HCT116 (cell line): Measurements from ENCODE around the gene GP1BB. TPM values are rescaled to one million over a fixed set of nuclear protein-coding genes. Genes with fewer than 3 reads are reported as not detected.
A peak's percentile ranks its signal among the peaks of the same experiment; 100 is the strongest.

ENCODE experiments used
- ATAC-seq: fragments of 200-7000 bp; cut with Tn5 transposase; 2 replicates; pipeline ENCODE4 v1.9.1; 2020; ENCODE audit warnings: mild to moderate bottlenecking, moderate library complexity
- BruUV-seq: library from RNA; stranded (reverse); fragments of 400-500 nt; replicated peaks from 2 replicates; lab custom pipeline; 2021; lab: Mats Ljungman, UMichigan
- CTCF ChIA-PET: fragments of 300-600 bp; sonication (Branson Sonifier 250); formaldehyde crosslinking; loops from one replicate; lab custom pipeline; 2021; ENCODE audit warnings: antibody characterized with exemption; lab: Charles Lee
- POLR2A ChIA-PET: fragments of 300-600, 350-600 bp; sonication (Branson Sonifier 250); formaldehyde crosslinking; loops from one replicate; lab custom pipeline; 2021; ENCODE audit warnings: antibody characterized with exemption; lab: Charles Lee
- RAD21 ChIA-PET, 2 experiments: fragments of 300-600 bp; sonication (Branson Sonifier 250); formaldehyde crosslinking; loops; one replicate each; lab custom pipeline; 2023; ENCODE audit warnings: low total read pairs in 2 of 2; ENCODE audit not compliant: uncharacterized antibody in 2 of 2, unreplicated experiment in 2 of 2, low non-redundant PET in 1 of 2; lab: Charles Lee
- DNase-seq: peaks from one replicate; pipeline ENCODE4 v3.0.0-alpha.2; 2010; ENCODE audit warnings: low read depth, low spot score
- H2AFZ ChIP-seq: fragments of 200-600 bp; shearing (Covaris generic), sonication (generic); 2 replicates; pipeline ENCODE4 v1.6.1; 2017; ENCODE audit warnings: low read depth, mixed run types, mixed read lengths, antibody characterized with exemption, low read length; ENCODE audit not compliant: poor library complexity, severe bottlenecking
- H3K27ac ChIP-seq: 2 replicates; pipeline ENCODE4 v1.5.1; 2012; ENCODE audit warnings: low read depth, low read length
- H3K27me3 ChIP-seq: fragments of 200-600 bp; sonication (generic); 2 replicates; pipeline ENCODE4 v1.6.1; 2016; ENCODE audit warnings: mixed run types, low read length, mixed read lengths; ENCODE audit not compliant: insufficient read depth
- H3K36me3 ChIP-seq, 2 experiments: fragments of 200-500 bp in 1 of 2; fragments of 200-600 bp in 1 of 2; sonication (Bioruptor generic) in 1 of 2; sonication (generic) in 1 of 2; 2 replicates each; pipeline versions ENCODE4 v1.5.1 to v1.6.1; 2014 to 2016; ENCODE audit warnings: low read length in 2 of 2, inconsistent platforms in 1 of 2, mixed read lengths in 1 of 2, mixed run types in 1 of 2; ENCODE audit not compliant: insufficient read depth in 2 of 2, control insufficient read depth in 1 of 2
- H3K4me1 ChIP-seq, 2 experiments: fragments of 200-600 bp in 1 of 2; sonication (generic) in 1 of 2; 2 replicates each; pipeline versions ENCODE4 v1.5.1 to v1.6.1; 2012 to 2017; ENCODE audit warnings: low read length in 2 of 2, inconsistent platforms in 1 of 2, mild to moderate bottlenecking in 1 of 2, mixed read lengths in 1 of 2, mixed run types in 1 of 2, moderate library complexity in 1 of 2; ENCODE audit not compliant: insufficient read depth in 2 of 2, control insufficient read depth in 1 of 2
- H3K4me2 ChIP-seq: fragments of 200-600 bp; sonication (generic); 2 replicates; pipeline ENCODE4 v1.6.1; 2017; ENCODE audit warnings: mixed run types, low read length, mixed read lengths
- H3K4me3 ChIP-seq, 2 experiments: fragments of 200-600 bp in 1 of 2; sonication (generic) in 1 of 2; replicated peaks in 1 of 2; 2 replicates each; pipeline ENCODE4 v1.5.1; 2011 to 2016; ENCODE audit warnings: low read length in 2 of 2, control low read depth in 1 of 2, low read depth in 1 of 2, mild to moderate bottlenecking in 1 of 2, mixed read lengths in 1 of 2, mixed run types in 1 of 2
- H3K79me2 ChIP-seq: fragments of 200-600 bp; sonication (generic); 2 replicates; pipeline ENCODE4 v1.6.1; 2017; ENCODE audit warnings: mild to moderate bottlenecking, mixed run types, low read length, moderate library complexity, mixed read lengths; ENCODE audit not compliant: insufficient read depth
- H3K9ac ChIP-seq: fragments of 200-600 bp; sonication (generic); 2 replicates; pipeline ENCODE4 v1.6.1; 2016; ENCODE audit warnings: low read length, mixed read lengths
- H3K9me2 ChIP-seq: fragments of 200-600 bp; sonication (generic), shearing (Covaris generic); 2 replicates; pipeline ENCODE4 v1.6.1; 2017; ENCODE audit warnings: mixed run types, mild to moderate bottlenecking, moderate library complexity; ENCODE audit not compliant: insufficient read depth
- H3K9me3 ChIP-seq, 2 experiments: fragments of 200-500 bp in 1 of 2; fragments of 200-600 bp in 1 of 2; sonication (Bioruptor generic) in 1 of 2; sonication (generic) in 1 of 2; 2 replicates each; pipeline ENCODE4 v1.6.1; 2014 to 2017; ENCODE audit warnings: low read length in 2 of 2, mixed read lengths in 2 of 2, inconsistent platforms in 1 of 2, low read depth in 1 of 2, mild to moderate bottlenecking in 1 of 2, mixed run types in 1 of 2, moderate library complexity in 1 of 2; ENCODE audit not compliant: control insufficient read depth in 1 of 2, insufficient read depth in 1 of 2
- H4K20me1 ChIP-seq: fragments of 200-600 bp; sonication (generic), shearing (Covaris generic); 2 replicates; pipeline ENCODE4 v1.6.1; 2017; ENCODE audit warnings: mixed run types, mild to moderate bottlenecking, moderate library complexity; ENCODE audit not compliant: insufficient read depth
- CBX3 ChIP-seq: IDR thresholded peaks from 2 replicates; pipeline ENCODE4 v1.6.1; 2012; ENCODE audit warnings: low read depth
- CTCF ChIP-seq, 3 experiments: fragments of 200-600 bp in 1 of 3; sonication (generic) in 1 of 3; IDR thresholded peaks in 2 of 3; conservative IDR thresholded peaks in 1 of 3; 2 replicates each; pipeline ENCODE4 v1.5.1; 2012 to 2017; ENCODE audit warnings: low read depth in 2 of 3, low read length in 2 of 3, antibody characterized with exemption in 1 of 3, borderline replicate concordance in 1 of 3, control low read depth in 1 of 3, mild to moderate bottlenecking in 1 of 3, mixed read lengths in 1 of 3, mixed run types in 1 of 3, moderate library complexity in 1 of 3; ENCODE audit not compliant: insufficient read depth in 1 of 3
- EZH2 ChIP-seq: fragments of 200-600 bp; sonication (generic); IDR thresholded peaks from 2 replicates; pipeline ENCODE4 v1.6.1; 2017; ENCODE audit warnings: antibody characterized with exemption, mixed run types
- EZH2phosphoT487 ChIP-seq: fragments of 200-600 bp; IDR thresholded peaks from 2 replicates; pipeline ENCODE4 v1.6.1; 2018; ENCODE audit warnings: antibody characterized with exemption, borderline replicate concordance
- MAX ChIP-seq: IDR thresholded peaks from 2 replicates; pipeline ENCODE4 v1.6.1; 2012
- POLR2A ChIP-seq: IDR thresholded peaks from 2 replicates; pipeline ENCODE4 v1.7.0; 2011; ENCODE audit warnings: borderline replicate concordance; ENCODE audit not compliant: insufficient read depth, insufficient read length; ENCODE audit errors: extremely low read depth
- REST ChIP-seq: IDR thresholded peaks from 2 replicates; pipeline ENCODE4 v1.6.1; 2012; ENCODE audit warnings: low read depth
- SIN3A ChIP-seq: IDR thresholded peaks from 2 replicates; pipeline ENCODE4 v1.6.1; 2012; ENCODE audit warnings: low read depth
- SP1 ChIP-seq: IDR thresholded peaks from 2 replicates; pipeline ENCODE4 v1.6.1; 2012; ENCODE audit warnings: low read depth
- SRF ChIP-seq: IDR thresholded peaks from 2 replicates; pipeline ENCODE4 v1.6.1; 2012; ENCODE audit warnings: low read depth
- TCF7L2 ChIP-seq: IDR thresholded peaks from 2 replicates; pipeline ENCODE4 v1.7.0; 2011; ENCODE audit warnings: borderline replicate concordance, inconsistent platforms; ENCODE audit not compliant: insufficient read depth, insufficient read length; ENCODE audit errors: extremely low read depth
- YY1 ChIP-seq: IDR thresholded peaks from 2 replicates; pipeline ENCODE4 v1.6.1; 2011; ENCODE audit warnings: low read length, low read depth, moderate library complexity, mild to moderate bottlenecking; ENCODE audit not compliant: insufficient replicate concordance; ENCODE audit errors: extremely low read depth
- ZFX ChIP-seq: fragments of 450-650 bp; IDR thresholded peaks from 2 replicates; pipeline ENCODE4 v1.6.1; 2017
- intact Hi-C: fragments of 100-400 bp; cut with micrococcal nuclease; formaldehyde crosslinking; loops from 2 replicates; pipeline ENCODE4 v1.10.0; 2022
- total RNA-seq: library from RNA; stranded (reverse); gene quantifications from one replicate; pipeline ENCODE4 v1.2.1, GENCODE V29; 2021; ENCODE audit not compliant: unreplicated experiment

The GP1BB gene
- total RNA-seq, 1 experiment from 2014 or later, result 4.8 TPM

GRCh38 chr22:19718456-19719049, 4.8 kb upstream of the GP1BB start:
- ATAC-seq, result no peak
- ChIA-PET POLR2A (no interaction called here), CTCF (interaction anchor here (0.7 kb wide), 1 partner anchor 12 kb away, joined by 3 read pairs; no protein-coding TSS in a partner anchor), RAD21 (no interaction called here)
- Histone ChIP-seq H3K4me2 (peak overlapping the region; percentile 73), H3K4me3 (peak overlapping the region; percentile 20 to 52; a peak in 3 of 4 replicates), H3K27me3 (no peaks in the 10 kb centered on the region), H3K4me1 (peaks cover 17 to 40% of the 10 kb centered on the region in 2 experiments), H3K27ac (peak overlapping the region; percentile 84; the same call in 1 of the 2 replicates), H4K20me1 (no peaks in the 10 kb centered on the region), H3K9me2 (no peaks in the 10 kb centered on the region), H3K9ac (peak overlapping the region; percentile 46), H3K79me2 (no peaks in the 10 kb centered on the region), H2AFZ (no peak overlapping the region), H3K9me3 (no peaks in the 10 kb centered on the region), H3K36me3 (no peaks in the 10 kb centered on the region; a peak in 1 of 4 replicates)
- no TSS peak for BruUV-seq
- no peak for TF ChIP-seq MAX
- TF ChIP-seq ZFX, result peak; percentile 46; the same call in 1 of the 2 replicates
- intact Hi-C loops, result loop anchor here (1.0 to 10.0 kb wide), 3 partner anchors 36 to 424 kb away; partner anchors contain the start of gene CLTCL1
- DNase-seq, result no peak

- H3K36me3 ChIP-seq, result no peaks in the 10 kb centered on the region; a peak in 1 of 4 replicates
- H3K79me2 ChIP-seq, result no peaks in the 10 kb centered on the region
- no peaks in the 10 kb centered on the region for H4K20me1 ChIP-seq
- CTCF ChIA-PET, result interaction anchor here (1.1 kb wide), 1 partner anchor 11 kb away, joined by 3 read pairs; no protein-coding TSS in a partner anchor
- H3K9me2 ChIP-seq, result no peaks in the 10 kb centered on the region
- POLR2A ChIA-PET, result no interaction called here
- DNase-seq (no peak), ATAC-seq (no peak)
- no peaks in the 10 kb centered on the region for H3K27me3 ChIP-seq
- no TSS peak for BruUV-seq
- no peak overlapping the region; the same call in 1 of the 2 replicates for H3K27ac ChIP-seq
- H3K9ac ChIP-seq, result no peak overlapping the region
- peaks cover 17 to 38% of the 10 kb centered on the region in 2 experiments for H3K4me1 ChIP-seq
- H3K9me3 ChIP-seq, result no peaks in the 10 kb centered on the region
- H2AFZ ChIP-seq, result no peak overlapping the region
- intact Hi-C loops, result loop anchor here (5.0 to 10.0 kb wide), 2 partner anchors 37 to 424 kb away; partner anchors contain the start of gene CLTCL1
- RAD21 ChIA-PET, result no interaction called here
- no peak overlapping the region for H3K4me3 ChIP-seq
- no peak overlapping the region for H3K4me2 ChIP-seq
- TF ChIP-seq EZH2 (no peak), SIN3A (no peak), SP1 (no peak), SRF (no peak), YY1 (no peak), CBX3 (no peak), EZH2phosphoT487 (no peak), CTCF (IDR thresholded peaks at IDR 0.05 in 2 of 3, conservative IDR thresholded peaks at IDR 0.05 in 1 of 3; ENCODE audit: borderline replicate concordance in 1 of 3, insufficient read depth in 1 of 3, low read depth in 2 of 3, low read length in 2 of 3) (no peak), REST (no peak), POLR2A (no peak), TCF7L2 (no peak)
These were observed 4.3 kb upstream of the GP1BB start for GRCh38 chr22:19719050-19719482.
